GM18907 (cell line): ENCODE data around the gene CACNA1G.

Experiments
- ATAC-seq: cut with Tn5 transposase; IDR thresholded peaks from one replicate; pipeline ENCODE4 v1.9.1; 2021; ENCODE audit warnings: mild to moderate bottlenecking, moderate library complexity; ENCODE audit not compliant: unreplicated experiment

Gene CACNA1G

DNA sequence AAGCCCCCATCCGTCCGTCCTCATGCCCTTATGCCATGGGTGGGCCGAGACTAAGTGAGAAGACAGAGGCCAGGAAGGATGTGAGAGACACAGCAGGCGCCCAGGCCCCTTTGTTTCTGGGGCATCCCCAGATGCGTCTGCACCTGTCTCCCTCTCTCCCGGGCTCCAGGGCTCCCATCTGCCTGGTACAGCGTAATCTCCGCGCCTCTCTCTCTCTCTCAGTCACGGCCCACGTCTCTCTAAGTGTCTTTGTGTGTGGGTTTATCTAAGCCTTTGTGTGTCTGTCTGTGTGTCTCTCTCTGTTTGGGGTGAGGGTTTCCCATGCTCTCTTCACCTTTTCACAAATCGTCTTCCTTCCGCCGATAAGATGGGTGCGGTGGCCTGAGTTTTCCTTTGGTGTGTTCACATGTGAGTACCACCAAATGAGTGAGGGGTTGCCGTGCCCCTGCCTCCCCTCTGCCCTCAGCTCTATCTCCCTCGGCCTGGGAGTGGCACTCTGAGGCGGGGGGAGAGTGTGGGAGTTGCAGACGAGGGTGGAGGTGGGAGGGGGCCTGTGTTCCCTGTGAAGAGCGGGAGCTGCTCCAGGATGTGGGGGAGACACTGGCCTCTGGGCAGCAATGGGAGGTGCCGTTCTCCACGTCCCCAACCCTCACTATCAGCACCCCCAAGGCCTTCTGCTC is 48.3 kb downstream of the CACNA1G start:
- ATAC-seq: no peak

DNA sequence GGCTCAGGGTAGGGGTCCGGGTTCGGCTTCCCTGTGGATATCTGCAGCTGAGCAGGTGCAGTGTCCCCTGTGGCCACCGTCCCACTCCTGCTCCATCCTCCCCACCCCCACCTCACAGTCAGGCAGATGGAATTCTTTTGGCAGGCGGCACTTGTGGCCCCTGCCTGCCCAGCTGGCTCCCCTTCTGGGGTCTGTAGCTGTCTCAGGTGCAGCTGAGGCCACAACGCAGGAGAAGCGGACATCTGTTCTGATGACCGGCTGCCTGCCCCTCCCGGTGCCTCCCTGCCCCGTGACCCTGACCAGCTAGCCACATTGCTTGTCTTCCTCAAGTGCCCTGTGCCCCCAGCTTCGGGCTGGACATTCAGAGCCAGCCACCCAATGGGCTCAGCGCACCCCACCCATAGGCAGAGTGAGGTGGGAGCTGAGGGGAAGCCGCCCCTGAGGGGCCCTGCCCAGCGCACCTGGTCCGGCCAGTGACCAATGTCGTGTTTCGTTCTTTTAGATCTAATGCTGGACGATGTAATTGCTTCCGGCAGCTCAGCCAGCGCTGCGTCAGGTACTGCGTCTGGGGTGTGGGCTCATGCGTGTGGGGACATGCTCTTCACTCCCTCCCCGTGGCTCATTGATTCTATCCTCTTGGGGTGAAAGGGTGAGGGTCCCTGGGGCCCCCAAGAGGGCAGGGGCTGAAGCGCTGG is 49.0 kb downstream of the CACNA1G start:
- ATAC-seq: no peak

DNA sequence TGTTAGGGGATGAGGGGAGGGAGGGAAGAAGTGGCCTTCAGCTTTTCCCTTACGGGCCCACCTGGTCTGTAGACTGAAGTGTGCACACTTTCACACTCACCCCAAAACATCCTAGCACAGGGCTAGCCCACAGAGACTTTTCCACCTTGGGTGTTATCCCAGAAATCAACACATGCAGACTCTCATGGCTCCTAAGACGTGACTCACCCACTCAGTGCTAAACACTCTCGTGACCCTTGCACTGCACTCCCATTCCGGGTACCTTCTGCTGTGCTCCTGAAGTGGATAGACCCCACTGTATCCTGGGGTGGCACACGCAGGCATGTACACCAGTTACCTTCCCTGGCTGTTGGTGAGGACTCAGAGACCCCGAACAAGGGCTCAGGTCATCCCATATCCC is 51.1 kb downstream of the CACNA1G start:
- no peak for ATAC-seq

GRCh38 chr17:50612281-50612680 is 51.8 kb downstream of the CACNA1G start:
- ATAC-seq: no peak

DNA sequence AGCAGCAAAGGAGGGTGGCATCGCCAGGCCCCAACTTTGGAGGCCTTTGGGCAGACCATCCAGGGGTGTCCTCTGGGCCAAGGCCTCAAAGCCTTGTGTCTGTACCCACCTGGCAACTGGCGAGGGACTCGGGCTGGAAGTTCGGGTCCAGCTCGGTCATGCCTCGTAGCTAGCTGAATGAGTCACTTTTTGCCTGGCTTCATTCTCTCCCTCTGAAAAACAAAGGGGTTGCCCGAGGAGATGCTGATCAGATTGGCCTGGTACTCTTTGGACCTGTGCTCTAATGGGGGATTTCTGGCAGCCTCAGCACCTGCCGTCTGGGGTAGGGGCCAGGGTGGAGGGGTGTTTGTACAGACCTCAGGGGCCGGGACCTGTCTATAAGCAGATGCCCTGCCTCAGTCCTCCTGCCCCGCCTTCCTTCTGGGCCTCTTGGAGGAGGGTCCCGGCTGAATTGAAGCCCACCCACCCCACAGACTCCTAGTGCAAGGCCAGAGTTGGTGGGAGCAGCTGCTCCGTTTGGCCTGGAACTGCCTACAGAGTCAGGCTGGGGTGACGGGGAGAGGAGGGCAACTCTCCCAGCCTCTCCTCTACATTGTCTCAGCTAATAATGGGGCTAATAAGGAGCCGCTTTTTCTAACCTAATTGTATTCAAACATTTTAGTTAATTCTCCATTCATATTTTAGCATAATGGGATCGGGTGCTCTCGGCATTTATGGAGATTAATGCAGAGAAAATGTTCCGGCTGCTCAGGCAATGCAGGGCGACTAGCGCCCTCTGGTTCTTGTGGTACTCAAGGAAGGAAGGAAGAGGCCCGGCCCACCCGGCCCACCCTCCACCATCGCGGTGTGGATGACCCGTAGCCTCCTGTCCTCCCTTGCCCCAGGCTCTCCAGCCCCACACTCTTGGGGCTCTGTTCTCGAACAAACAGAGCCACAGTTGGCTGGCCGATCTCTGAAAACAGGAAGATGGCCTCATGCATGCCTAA is 52.8 kb downstream of the CACNA1G start:
- ATAC-seq: no peak

GRCh38 chr17:50614471-50615051 is 54.0 kb downstream of the CACNA1G start:
- ATAC-seq: no peak

GRCh38 chr17:50615828-50616227 is 55.3 kb downstream of the CACNA1G start:
- ATAC-seq: no peak

- no peak for ATAC-seq
These were observed 57.8 kb downstream of the CACNA1G start for GRCh38 chr17:50618300-50618699.

- no peak for ATAC-seq
These were observed 58.4 kb downstream of the CACNA1G start for GRCh38 chr17:50618941-50619340.

- no peak for ATAC-seq
These were observed 59.0 kb downstream of the CACNA1G start for GRCh38 chr17:50619489-50619888.

- ATAC-seq: no peak
These were observed 59.7 kb downstream of the CACNA1G start for GRCh38 chr17:50620237-50620636.

DNA sequence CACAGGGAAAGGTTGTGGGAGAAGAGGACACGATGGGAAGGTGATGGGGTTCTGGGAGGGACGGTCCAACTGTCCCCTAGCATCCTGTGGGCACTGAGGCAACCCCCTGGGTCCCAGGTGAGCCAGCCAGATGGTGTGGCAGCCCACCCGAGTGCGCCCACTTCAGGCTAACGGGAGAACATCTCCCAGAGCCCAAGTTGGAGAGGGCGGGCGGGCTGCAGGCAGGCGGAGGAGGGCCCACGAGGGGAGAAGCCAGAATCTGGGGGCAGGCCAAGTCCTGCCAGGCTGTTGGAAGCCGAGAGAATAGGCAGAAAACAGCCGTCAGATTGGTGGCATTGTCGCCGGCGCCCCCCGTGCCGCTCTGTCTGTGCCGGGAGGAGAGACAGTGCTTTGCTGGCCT is 60.3 kb downstream of the CACNA1G start:
- no peak for ATAC-seq

- no peak for ATAC-seq
These were observed 61.1 kb downstream of the CACNA1G start for GRCh38 chr17:50621574-50622031.

GRCh38 chr17:50624321-50624934 is 63.9 kb downstream of the CACNA1G start:
- no peak for ATAC-seq

DNA sequence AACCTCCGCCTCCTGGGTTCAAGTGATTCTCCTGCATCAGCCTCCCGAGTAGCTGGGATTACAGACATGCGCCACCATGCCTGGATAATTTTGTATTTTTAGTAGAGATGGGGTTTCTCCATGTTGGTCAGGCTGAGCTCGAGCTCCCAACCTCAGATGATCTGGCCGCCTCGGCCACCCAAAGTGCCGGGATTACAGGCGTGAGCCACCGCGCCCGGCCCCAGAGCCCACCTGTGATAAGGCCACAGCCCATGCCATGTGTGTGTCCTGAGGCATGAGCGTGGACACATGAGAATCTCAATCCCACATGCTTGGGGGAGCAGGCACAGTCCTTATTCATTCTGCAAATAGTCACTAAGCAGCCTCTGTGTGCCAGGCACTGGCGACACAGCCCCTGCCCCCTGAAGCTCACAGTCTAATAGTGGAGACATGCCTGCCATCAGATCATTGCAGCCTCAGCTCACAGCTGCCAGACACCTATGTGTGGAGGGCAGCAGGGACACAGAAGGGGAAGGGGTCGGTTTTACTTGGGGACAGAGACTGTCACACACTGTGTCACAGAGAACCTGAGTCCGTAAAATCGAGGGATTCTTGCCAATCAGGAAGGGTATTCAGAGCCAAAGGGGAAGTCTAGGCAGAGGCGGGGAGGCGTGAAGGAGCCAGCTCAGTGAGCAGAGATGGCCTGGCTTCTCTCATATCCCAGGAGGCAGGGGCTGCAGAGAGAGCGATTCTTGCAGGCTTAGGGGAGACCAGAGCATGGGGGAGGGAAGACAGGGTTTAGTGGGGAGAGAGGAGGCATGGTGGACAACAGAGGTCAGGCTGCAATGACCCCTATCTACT is 64.7 kb downstream of the CACNA1G start:
- ATAC-seq: no peak

GRCh38 chr17:50626037-50626574 is 65.6 kb downstream of the CACNA1G start:
- no peak for ATAC-seq

DNA sequence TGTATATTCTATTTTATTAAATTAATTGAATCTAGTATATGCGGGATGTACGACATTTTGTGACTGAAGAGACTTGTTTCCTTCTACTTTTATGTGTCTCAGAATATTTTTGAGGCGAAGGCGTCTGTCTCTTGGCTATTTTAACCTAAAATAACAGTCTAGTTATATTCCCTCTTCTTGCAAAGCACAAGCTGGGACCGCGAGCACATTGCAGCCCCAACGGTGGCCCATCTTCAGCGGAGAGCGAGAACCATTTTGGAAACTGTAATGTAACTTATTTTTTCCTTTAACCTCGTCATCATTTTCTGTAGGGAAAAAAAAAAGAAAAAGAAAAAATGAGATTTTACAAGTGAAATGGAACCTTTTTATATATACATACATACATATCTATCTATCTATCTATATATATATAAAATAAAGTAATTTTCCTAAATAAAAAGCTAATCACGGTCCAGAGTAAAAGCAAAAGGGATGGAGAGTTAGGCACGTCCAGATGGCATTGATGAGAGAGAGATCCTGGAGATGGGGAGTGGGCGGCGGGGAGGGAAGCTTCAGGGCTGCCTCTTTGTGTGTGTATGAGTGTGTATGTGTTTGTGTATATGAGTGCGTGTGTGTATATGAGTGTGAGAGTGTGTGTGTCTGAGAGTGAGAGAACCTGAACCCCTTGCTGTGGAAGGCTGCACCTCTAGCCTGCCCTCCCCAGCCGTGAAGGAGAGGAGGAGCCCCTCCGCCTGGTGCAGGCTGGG is 66.7 kb downstream of the CACNA1G start:
- no peak for ATAC-seq

DNA sequence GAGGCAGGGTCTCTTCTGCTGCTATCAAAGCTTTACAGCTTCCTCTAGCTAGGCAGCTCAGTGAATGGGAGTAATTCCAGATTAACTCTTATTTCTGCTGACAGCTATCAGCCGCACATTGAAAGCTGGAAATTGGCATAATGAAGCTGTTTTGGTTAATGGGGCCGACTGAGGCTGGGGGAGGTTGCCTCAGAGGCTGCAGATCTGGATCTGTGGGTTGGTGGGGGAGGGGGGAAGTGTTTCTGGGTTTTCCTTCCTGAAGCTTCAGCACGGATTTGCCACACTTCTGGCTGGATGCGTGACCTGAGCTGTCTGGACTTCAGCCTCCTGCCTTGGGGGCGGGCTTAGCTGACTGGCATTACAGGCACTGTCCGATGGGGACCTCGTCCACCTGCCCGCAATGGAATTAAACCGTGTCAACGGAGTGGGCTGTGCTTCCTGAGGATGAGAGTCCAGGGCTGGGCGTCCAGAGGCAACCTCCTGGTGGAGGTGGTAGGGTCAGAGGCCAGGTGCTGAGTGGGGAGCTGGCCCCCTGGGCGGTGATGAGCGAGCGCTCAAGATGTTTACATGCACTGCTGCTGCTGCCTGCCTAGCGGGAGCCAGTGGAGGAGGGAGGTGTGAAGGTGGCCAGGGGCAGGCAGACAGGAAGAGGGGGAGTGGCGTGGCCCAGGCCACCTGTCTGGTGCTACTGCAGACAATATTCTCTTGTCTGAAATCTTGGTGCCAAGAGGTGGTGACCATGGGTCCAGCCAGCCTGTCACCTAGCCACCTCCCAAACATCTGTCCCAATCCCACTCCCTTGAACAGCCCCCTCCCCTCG is 67.5 kb downstream of the CACNA1G start:
- ATAC-seq: no peak
